HG03575 (cell line): ENCODE data around the gene TBRG4.

ENCODE experiments used
- ATAC-seq: cut with Tn5 transposase; IDR thresholded peaks from one replicate; pipeline ENCODE4 v1.9.1; 2021; ENCODE audit not compliant: unreplicated experiment, insufficient number of reproducible peaks, low FRiP score; ENCODE audit errors: extremely low read depth

The TBRG4 gene

GRCh38 chr7:45100761-45101480 is 10.6 kb downstream of the TBRG4 start:
- ATAC-seq: no peak

- no peak for ATAC-seq
Measured at GRCh38 chr7:45099891-45100760, 11.4 kb downstream of the TBRG4 start.

- no peak for ATAC-seq
Measured at GRCh38 chr7:45098983-45099839, 12.3 kb downstream of the TBRG4 start.

DNA sequence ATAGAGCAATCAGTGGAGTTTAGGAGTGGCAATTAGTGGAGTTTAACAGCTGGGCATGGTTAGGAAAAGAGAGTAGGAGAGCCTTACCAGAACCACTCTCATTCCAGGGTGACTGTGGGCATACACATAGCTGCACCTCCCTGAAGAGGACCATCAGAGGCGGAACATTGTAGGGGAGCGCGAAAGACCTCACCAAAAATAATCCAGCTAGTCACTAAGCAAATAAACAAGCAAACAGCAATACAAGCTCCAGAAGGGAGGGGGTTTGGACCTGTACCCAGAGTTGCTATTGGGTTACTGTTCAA is 18.6 kb downstream of the TBRG4 start:
- no peak for ATAC-seq

DNA sequence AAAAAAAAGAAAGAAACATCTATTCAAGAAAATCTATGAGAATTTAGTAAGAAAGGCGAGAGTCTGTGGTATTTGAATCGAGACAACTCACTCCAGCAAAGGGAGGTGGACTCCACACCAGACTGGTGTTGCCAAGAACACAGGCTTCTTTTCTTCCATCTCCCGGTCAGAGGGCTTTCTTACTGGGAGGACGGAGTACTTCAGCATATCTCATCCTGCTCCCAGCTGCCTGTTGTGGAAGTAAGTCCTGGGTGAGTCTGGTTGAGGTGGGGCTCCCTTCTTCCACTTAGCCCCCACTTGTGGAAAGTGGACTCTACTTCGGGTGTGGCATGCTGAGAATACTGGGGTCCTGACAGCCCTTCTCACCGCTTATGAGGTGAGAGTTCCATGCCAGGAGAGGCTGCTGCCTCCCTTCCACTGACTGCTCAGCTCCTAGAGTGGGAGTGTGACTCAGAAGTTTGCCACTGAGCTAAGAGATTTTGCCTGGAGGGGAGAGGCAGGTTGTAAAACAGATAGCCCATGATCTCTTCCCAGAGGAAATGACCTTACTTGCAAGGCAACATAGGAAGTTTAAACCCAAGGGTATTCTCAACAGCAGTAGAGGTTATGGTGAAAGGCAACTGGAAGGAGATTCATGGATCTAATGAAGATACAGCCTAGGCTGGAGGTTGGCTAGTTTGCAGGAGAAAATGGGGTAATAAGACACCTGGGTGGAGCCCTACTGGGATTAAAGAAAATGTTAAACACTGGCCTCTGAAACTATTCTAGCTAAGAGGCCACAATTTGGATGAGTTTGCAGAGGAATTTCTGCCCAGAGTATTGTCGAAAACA is 19.2 kb downstream of the TBRG4 start:
- ATAC-seq: no peak

GRCh38 chr7:45089341-45089891 is 22.1 kb downstream of the TBRG4 start:
- no peak for ATAC-seq

DNA sequence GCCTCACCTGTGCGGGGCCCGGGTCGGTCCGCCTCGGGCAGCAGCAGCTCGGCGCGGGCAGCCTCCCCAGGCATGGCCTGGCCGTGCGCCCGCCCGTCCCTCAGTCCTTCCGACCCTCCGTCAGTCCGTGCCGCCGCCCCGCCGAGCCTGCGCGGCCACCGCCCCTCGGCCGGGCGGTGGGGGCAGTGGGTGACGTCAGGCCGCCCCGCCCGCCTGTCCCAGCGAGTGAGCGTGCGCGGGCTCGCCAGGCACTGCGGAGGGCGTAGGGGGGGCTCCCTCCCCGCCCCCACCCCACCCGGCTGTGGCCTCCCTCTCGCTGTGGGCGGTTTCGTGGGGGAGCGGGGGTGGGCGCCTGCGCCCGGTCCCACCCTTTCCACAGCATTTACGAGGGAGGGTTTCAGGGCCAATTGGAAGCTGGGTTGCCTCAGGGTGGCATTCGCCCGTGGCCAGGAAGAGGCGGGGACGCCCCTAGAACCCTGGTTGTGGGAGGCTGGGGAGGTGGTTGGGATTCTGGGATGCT is 22.6 kb downstream of the TBRG4 start, which contains the start of gene NACAD:
TSS of gene NACAD (minus strand) at position 149 of the 520 bp plus-strand sequence. CDS start at position 74, 75 bp downstream.
- ATAC-seq: no peak

GRCh38 chr7:45088146-45088701 is 23.3 kb downstream of the TBRG4 start:
- no peak for ATAC-seq

- no peak for ATAC-seq
Measured at GRCh38 chr7:45087301-45088145, 24.0 kb downstream of the TBRG4 start.

- ATAC-seq: no peak
Measured at GRCh38 chr7:45086331-45087065, 25.0 kb downstream of the TBRG4 start.

DNA sequence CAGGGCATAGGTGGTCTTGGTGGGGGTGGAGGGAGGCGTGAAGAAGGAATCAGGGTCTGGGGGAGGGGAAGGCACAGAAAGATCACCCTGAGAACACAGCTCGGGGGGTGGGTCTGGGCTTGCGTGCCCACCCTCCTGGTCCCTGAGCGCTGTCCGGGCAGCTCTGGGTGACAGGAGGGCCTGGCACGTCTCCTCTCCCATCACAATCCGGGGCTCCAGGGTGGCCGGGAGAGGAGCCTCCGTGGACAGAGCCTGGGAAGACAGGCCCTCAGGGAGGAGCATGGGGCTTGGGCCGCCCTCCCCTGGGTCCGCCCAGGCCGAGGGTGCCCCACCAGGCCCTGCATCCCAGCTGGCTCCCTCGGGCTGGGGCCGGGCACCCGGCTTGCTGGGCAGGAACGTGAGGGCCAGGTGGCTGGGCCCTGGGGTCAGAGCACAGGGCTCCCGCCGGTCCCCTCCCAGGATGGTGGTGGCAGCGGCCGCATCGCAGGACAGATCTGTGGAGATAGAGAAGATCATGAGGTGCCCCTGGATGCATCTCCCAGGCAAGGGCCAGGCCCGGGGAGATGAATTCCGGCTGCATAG is 25.8 kb downstream of the TBRG4 start:
- no peak for ATAC-seq

DNA sequence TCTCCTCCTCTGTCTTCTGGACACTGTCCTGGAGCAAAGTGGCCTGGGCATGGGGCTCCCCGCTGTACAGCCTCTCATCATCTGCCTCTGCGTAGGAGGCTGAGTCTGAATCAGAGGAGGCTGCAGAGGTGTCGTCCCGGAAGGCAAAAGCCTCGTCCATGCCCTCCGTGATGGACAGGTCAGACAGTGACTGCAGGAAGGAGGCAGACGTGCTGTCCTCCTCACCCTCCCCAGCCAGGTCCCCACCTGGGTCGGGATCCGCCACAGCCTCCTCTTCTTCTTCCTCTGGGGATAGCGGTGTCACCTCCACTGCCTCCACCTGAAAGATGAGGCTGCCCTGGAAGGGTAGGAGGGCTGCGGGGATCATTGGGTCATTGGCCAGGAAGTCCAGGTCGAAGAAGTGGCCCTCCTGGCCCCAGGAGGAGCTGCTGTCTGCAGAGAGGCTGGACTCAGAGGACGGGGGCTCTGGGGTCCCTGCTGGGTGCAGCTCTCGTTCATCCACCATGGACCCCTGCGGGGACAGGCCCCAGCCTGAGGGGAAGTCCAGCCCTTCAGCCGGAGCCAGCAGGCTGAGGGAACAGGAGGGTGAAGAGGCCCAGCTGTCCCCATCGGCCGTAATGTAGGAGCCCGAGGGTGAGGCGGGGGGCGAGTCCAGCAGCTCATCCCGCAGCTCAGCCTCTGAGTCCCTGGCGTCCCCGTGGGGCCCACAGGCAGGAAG is 26.4 kb downstream of the TBRG4 start:
- ATAC-seq: no peak

GRCh38 chr7:45084336-45084735 is 27.2 kb downstream of the TBRG4 start:
- no peak for ATAC-seq

- no peak for ATAC-seq
Measured at GRCh38 chr7:45082831-45083331, 28.6 kb downstream of the TBRG4 start.

DNA sequence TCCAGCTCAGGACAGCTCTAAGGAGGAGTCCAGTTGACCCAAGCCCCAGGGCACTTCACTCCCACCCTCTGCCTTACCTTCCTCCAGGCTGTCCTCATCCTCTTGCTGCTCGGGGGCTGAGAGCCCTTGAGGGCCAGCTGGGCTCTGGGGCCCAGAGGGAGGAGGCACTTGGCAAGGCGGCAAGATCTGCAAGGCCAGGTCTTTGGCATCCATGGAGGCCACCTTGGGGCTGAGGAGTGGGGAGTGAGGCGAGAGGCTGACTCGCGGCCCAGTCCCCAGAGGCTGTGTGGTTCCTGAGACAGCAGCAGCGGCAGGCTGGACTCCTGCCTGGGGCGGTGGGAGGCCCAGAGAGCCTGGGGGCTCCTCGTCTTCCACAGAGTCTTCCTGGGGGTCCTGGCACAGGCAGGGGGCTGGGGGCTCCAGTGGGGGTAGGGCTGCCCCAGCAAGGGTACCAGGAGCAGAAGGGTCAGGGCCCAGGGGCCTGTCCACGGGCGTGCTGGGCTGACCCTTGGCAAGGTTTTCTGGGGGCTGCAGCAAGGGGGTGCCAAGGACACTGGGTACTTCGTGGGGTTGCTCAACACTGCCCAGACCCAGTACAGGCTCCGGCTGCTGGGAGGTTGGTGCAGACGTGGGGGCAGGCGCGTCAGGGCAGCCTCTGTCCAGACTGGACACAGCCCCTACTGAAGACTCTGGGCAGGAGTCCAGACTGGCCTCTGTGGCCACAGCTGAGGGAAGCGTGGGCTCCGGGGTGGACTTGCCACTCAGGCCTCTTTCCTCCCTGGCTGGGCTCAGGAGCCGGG is 29.3 kb downstream of the TBRG4 start:
- ATAC-seq: no peak
